HCT116 (cell line): ENCODE data around the gene PSMD10.

Experiments
- CBX3 ChIP-seq: IDR thresholded peaks from 2 replicates; pipeline ENCODE4 v1.6.1; 2012; ENCODE audit warnings: low read depth
- POLR2A ChIP-seq: IDR thresholded peaks from 2 replicates; pipeline ENCODE4 v1.7.0; 2011; ENCODE audit warnings: borderline replicate concordance; ENCODE audit not compliant: insufficient read depth, insufficient read length; ENCODE audit errors: extremely low read depth
- POLR2AphosphoS5 ChIP-seq: IDR thresholded peaks from 2 replicates; pipeline ENCODE4 v1.6.1; 2011; ENCODE audit warnings: mild to moderate bottlenecking, low read depth, low read length, moderate library complexity
- TF ChIP-seq, protein P1 (sequence below): IDR thresholded peaks from 2 replicates; pipeline ENCODE4 v1.6.1; 2012; ENCODE audit warnings: low read depth
- TF ChIP-seq, protein P2 (sequence below): IDR thresholded peaks from 2 replicates; pipeline ENCODE4 v1.6.1; 2012
- TF ChIP-seq, protein P3 (sequence below): IDR thresholded peaks from 2 replicates; pipeline ENCODE4 v1.6.1; 2011; ENCODE audit warnings: mild to moderate bottlenecking, low read length, moderate library complexity; ENCODE audit not compliant: insufficient replicate concordance; ENCODE audit errors: extremely low read depth
- TF ChIP-seq, protein P4 (sequence below), 3 experiments: fragments of 200-600 bp in 1 of 3; sonication (generic) in 1 of 3; IDR thresholded peaks in 2 of 3; conservative IDR thresholded peaks in 1 of 3; 2 replicates each; pipeline ENCODE4 v1.5.1; 2012 to 2017; ENCODE audit warnings: low read depth in 2 of 3, low read length in 2 of 3, antibody characterized with exemption in 1 of 3, borderline replicate concordance in 1 of 3, control low read depth in 1 of 3, mild to moderate bottlenecking in 1 of 3, mixed read lengths in 1 of 3, mixed run types in 1 of 3, moderate library complexity in 1 of 3; ENCODE audit not compliant: insufficient read depth in 1 of 3
- TF ChIP-seq, protein P5 (sequence below): IDR thresholded peaks from 2 replicates; pipeline ENCODE4 v1.6.1; 2012

DNA sequence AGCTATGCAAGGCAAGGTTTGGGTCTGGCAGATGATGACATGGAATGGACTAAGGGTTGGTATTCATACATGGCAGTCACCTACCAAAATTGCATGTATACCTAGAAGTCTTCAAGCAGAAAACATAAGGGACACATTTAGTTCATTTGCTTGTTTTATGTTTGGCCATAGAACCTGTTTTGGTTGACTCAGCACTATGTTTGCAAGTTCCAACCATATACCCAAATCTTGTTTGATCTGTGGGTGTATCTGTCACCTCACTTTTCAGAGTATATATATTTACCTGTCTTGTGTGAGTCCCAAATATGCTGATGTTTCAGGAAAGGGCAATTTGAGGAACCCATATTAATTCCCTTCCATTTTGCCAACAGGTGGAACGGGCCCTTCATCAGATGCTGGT is 39.5 kb upstream of the PSMD10 start:
- TF ChIP-seq POLR2A, result no peak
- TF ChIP-seq CBX3, result no peak
- TF ChIP-seq, protein P1, sequence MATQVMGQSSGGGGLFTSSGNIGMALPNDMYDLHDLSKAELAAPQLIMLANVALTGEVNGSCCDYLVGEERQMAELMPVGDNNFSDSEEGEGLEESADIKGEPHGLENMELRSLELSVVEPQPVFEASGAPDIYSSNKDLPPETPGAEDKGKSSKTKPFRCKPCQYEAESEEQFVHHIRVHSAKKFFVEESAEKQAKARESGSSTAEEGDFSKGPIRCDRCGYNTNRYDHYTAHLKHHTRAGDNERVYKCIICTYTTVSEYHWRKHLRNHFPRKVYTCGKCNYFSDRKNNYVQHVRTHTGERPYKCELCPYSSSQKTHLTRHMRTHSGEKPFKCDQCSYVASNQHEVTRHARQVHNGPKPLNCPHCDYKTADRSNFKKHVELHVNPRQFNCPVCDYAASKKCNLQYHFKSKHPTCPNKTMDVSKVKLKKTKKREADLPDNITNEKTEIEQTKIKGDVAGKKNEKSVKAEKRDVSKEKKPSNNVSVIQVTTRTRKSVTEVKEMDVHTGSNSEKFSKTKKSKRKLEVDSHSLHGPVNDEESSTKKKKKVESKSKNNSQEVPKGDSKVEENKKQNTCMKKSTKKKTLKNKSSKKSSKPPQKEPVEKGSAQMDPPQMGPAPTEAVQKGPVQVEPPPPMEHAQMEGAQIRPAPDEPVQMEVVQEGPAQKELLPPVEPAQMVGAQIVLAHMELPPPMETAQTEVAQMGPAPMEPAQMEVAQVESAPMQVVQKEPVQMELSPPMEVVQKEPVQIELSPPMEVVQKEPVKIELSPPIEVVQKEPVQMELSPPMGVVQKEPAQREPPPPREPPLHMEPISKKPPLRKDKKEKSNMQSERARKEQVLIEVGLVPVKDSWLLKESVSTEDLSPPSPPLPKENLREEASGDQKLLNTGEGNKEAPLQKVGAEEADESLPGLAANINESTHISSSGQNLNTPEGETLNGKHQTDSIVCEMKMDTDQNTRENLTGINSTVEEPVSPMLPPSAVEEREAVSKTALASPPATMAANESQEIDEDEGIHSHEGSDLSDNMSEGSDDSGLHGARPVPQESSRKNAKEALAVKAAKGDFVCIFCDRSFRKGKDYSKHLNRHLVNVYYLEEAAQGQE, result no peak
- TF ChIP-seq, protein P2, sequence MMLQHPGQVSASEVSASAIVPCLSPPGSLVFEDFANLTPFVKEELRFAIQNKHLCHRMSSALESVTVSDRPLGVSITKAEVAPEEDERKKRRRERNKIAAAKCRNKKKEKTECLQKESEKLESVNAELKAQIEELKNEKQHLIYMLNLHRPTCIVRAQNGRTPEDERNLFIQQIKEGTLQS, result no peak
- TF ChIP-seq, protein P3, sequence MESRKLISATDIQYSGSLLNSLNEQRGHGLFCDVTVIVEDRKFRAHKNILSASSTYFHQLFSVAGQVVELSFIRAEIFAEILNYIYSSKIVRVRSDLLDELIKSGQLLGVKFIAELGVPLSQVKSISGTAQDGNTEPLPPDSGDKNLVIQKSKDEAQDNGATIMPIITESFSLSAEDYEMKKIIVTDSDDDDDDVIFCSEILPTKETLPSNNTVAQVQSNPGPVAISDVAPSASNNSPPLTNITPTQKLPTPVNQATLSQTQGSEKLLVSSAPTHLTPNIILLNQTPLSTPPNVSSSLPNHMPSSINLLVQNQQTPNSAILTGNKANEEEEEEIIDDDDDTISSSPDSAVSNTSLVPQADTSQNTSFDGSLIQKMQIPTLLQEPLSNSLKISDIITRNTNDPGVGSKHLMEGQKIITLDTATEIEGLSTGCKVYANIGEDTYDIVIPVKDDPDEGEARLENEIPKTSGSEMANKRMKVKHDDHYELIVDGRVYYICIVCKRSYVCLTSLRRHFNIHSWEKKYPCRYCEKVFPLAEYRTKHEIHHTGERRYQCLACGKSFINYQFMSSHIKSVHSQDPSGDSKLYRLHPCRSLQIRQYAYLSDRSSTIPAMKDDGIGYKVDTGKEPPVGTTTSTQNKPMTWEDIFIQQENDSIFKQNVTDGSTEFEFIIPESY, result no peak
- TF ChIP-seq, protein P4, sequence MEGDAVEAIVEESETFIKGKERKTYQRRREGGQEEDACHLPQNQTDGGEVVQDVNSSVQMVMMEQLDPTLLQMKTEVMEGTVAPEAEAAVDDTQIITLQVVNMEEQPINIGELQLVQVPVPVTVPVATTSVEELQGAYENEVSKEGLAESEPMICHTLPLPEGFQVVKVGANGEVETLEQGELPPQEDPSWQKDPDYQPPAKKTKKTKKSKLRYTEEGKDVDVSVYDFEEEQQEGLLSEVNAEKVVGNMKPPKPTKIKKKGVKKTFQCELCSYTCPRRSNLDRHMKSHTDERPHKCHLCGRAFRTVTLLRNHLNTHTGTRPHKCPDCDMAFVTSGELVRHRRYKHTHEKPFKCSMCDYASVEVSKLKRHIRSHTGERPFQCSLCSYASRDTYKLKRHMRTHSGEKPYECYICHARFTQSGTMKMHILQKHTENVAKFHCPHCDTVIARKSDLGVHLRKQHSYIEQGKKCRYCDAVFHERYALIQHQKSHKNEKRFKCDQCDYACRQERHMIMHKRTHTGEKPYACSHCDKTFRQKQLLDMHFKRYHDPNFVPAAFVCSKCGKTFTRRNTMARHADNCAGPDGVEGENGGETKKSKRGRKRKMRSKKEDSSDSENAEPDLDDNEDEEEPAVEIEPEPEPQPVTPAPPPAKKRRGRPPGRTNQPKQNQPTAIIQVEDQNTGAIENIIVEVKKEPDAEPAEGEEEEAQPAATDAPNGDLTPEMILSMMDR (IDR thresholded peaks at IDR 0.05 in 2 of 3, conservative IDR thresholded peaks at IDR 0.05 in 1 of 3; ENCODE audit: borderline replicate concordance in 1 of 3, insufficient read depth in 1 of 3, low read depth in 2 of 3, low read length in 2 of 3), result no peak
- TF ChIP-seq, protein P5, sequence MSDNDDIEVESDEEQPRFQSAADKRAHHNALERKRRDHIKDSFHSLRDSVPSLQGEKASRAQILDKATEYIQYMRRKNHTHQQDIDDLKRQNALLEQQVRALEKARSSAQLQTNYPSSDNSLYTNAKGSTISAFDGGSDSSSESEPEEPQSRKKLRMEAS, result no peak
- no peak for TF ChIP-seq POLR2AphosphoS5
